SKM-1 (cell line): Measurements from ENCODE around the gene CALB2.
"Not testable (repeated sequence)": the region's sequence is repeated elsewhere in the genome, so short reads cannot be mapped to it uniquely, and the experiment has no call there.

ENCODE experiments used
- DNase-seq: peaks from one replicate; lab custom pipeline; 2025; ENCODE audit not compliant: unreplicated experiment; lab: John Stamatoyannopoulos, UW

CALB2 gene

GRCh38 chr16:71352466-71352865 is 6.1 kb upstream of the CALB2 start:
- no peak for DNase-seq

GRCh38 chr16:71352963-71353460 is 5.5 kb upstream of the CALB2 start:
- no peak for DNase-seq

GRCh38 chr16:71353736-71354135 is 4.8 kb upstream of the CALB2 start:
- no peak for DNase-seq

- DNase-seq: no peak
These were observed 4.4 kb upstream of the CALB2 start for GRCh38 chr16:71354156-71354555.

- no peak for DNase-seq
These were observed 2.3 kb upstream of the CALB2 start for GRCh38 chr16:71356051-71356740.

- DNase-seq: not testable (repeated sequence)
These were observed 1.6 kb upstream of the CALB2 start for GRCh38 chr16:71356936-71357335.

GRCh38 chr16:71357681-71358080 is 842 bp upstream of the CALB2 start:
- no peak for DNase-seq

GRCh38 chr16:71359431-71359830 is 908 bp downstream of the CALB2 start:
- no peak for DNase-seq

- no peak for DNase-seq
These were observed 1.9 kb downstream of the CALB2 start for GRCh38 chr16:71360378-71360777.

- DNase-seq: no peak
These were observed 5.7 kb downstream of the CALB2 start for GRCh38 chr16:71364133-71364681.

- DNase-seq: no peak
These were observed 6.5 kb downstream of the CALB2 start for GRCh38 chr16:71365021-71365420.

- no peak for DNase-seq
These were observed 8.9 kb downstream of the CALB2 start for GRCh38 chr16:71367241-71367976.

- DNase-seq: no peak
These were observed 10.4 kb downstream of the CALB2 start for GRCh38 chr16:71368958-71369357.

- no peak for DNase-seq
These were observed 11.0 kb downstream of the CALB2 start for GRCh38 chr16:71369494-71369893.

GRCh38 chr16:71371237-71371636 is 12.7 kb downstream of the CALB2 start:
- DNase-seq: no peak

GRCh38 chr16:71373073-71373472 is 14.6 kb downstream of the CALB2 start:
- no peak for DNase-seq

- DNase-seq: no peak
These were observed 18.1 kb downstream of the CALB2 start for GRCh38 chr16:71376465-71377157.

GRCh38 chr16:71379711-71380110 is 21.2 kb downstream of the CALB2 start:
- DNase-seq: no peak

GRCh38 chr16:71380831-71381230 is 22.3 kb downstream of the CALB2 start:
- no peak for DNase-seq

GRCh38 chr16:71383054-71383773 is 24.7 kb downstream of the CALB2 start:
- DNase-seq: no peak
